ENCODE data around the gene CCL11. TPM values are rescaled to one million over a fixed set of nuclear protein-coding genes. Genes with fewer than 3 reads are reported as not detected.

CCL11 gene
- total and polyA plus RNA-seq, 2 of the 13 experiments (the other 11 are each of a cell fraction or from before 2014, with no cell fraction given), result not detected

DNA sequence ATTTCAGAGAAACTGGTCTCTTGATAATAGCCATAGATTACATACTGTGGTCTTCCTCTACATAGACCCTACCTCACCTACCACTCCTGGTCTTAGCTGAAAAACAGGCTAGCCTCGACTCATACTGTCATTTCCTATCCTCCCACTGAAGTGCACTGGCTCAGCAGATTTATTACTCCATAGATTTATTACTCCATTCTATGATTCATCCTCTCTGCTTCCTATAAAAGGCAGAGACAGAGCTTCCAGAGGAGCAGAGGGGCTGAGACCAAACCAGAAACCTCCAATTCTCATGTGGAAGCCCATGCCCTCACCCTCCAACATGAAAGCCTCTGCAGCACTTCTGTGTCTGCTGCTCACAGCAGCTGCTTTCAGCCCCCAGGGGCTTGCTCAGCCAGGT is 15.6 kb upstream of the CCL11 start, which contains the start of gene CCL7:
TSS of gene CCL7 (plus strand) at position 253 of the 400 bp plus-strand sequence. CDS start at position 323, 70 bp downstream.
- FAIRE-seq, result no peak
- WGBS (ENCODE audit: low lambda C conversion rate), result 0% methylated on average over 1 of the region's 1 CpG
- no peak within 1 kb of the TSS for H3K9ac ChIP-seq (ENCODE audit: insufficient read depth, low read depth, low read length)
- in situ Hi-C loops (cut with HindIII; ENCODE audit: extremely low pct_ligation_motif_present, low pct_unique_long_range_greater_than_20kb) (no loop called here), intact Hi-C loops (cut with micrococcal nuclease; ENCODE audit: unreplicated experiment) (no loop called here)
- DNase-seq (ENCODE audit: low spot score), result no peak
- POLR2A ChIA-PET, result no interaction called here
- no peak within 1 kb of the TSS for H3K4me2 ChIP-seq (ENCODE audit: low read depth, low read length)
- no peak within 1 kb of the TSS for H3K4me3 ChIP-seq (replicated peaks in 1 of 3; ENCODE audit: insufficient read depth in 1 of 3, low read depth in 2 of 3, low read length in 3 of 3)
- TF ChIP-seq STAT5B (CRISPR knock-in tag; IDR thresholded peaks at IDR 0.05) (no peak), RELA (CRISPR knock-in tag; IDR thresholded peaks at IDR 0.05) (no peak), ZNF121 (CRISPR knock-in tag; IDR thresholded peaks at IDR 0.05) (no peak), MIXL1 (CRISPR knock-in tag; IDR thresholded peaks at IDR 0.05) (no peak), RBM39 (IDR thresholded peaks at IDR 0.05; ENCODE audit: low read depth, low read length, poor library complexity, severe bottlenecking) (no peak), HHEX (CRISPR knock-in tag; IDR thresholded peaks at IDR 0.05) (no peak), ZNF142 (CRISPR knock-in tag; IDR thresholded peaks at IDR 0.05) (no peak), SUZ12 (IDR thresholded peaks at IDR 0.05; ENCODE audit: low read depth, low read length) (no peak), ZNF615 (CRISPR knock-in tag; IDR thresholded peaks at IDR 0.05; ENCODE audit: borderline replicate concordance) (no peak), ZBTB42 (CRISPR knock-in tag; IDR thresholded peaks at IDR 0.05) (no peak), POLR2AphosphoS5 (IDR thresholded peaks at IDR 0.05; ENCODE audit: low read depth, low read length) (no peak), PCBP1 (IDR thresholded peaks at IDR 0.05; ENCODE audit: borderline replicate concordance, low read depth, low read length) (no peak), U2AF1 (optimal IDR thresholded peaks at IDR 0.05; ENCODE audit: low read depth, low read length) (no peak), POLR2AphosphoS2 (IDR thresholded peaks at IDR 0.05; ENCODE audit: low read depth, low read length) (no peak), SP4 (CRISPR knock-in tag; IDR thresholded peaks at IDR 0.05) (no peak)
- TF ChIP-seq, protein P1, sequence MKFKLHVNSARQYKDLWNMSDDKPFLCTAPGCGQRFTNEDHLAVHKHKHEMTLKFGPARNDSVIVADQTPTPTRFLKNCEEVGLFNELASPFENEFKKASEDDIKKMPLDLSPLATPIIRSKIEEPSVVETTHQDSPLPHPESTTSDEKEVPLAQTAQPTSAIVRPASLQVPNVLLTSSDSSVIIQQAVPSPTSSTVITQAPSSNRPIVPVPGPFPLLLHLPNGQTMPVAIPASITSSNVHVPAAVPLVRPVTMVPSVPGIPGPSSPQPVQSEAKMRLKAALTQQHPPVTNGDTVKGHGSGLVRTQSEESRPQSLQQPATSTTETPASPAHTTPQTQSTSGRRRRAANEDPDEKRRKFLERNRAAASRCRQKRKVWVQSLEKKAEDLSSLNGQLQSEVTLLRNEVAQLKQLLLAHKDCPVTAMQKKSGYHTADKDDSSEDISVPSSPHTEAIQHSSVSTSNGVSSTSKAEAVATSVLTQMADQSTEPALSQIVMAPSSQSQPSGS (CRISPR knock-in tag; IDR thresholded peaks at IDR 0.05), result no peak
- no peaks in the 10 kb centered on the region for H4K20me1 ChIP-seq (ENCODE audit: insufficient read depth, low read length)
- H3K9me3 ChIP-seq (ENCODE audit: low read length), result no peaks in the 10 kb centered on the region
- no peak for ATAC-seq
- H2AFZ ChIP-seq (ENCODE audit: low read length), result no peak within 1 kb of the TSS
- no peaks in the 10 kb centered on the region for H3K79me2 ChIP-seq (ENCODE audit: insufficient read depth, low read length)
- H3K4me1 ChIP-seq (ENCODE audit: insufficient read depth, low read length), result no peaks in the 10 kb centered on the region
- no TSS peak for BruUV-seq (replicated peaks)
- CTCF ChIA-PET (ENCODE audit: low intra/inter-chr PET ratio, low total read pairs), result no interaction called here
- no peak within 1 kb of the TSS for H3K27ac ChIP-seq (ENCODE audit: extremely low read length, insufficient read depth, low read length)
- no peaks in the 10 kb centered on the region for H3K36me3 ChIP-seq (replicated peaks in 1 of 2; ENCODE audit: control insufficient read depth in 1 of 2, insufficient read depth in 2 of 2, low read length in 2 of 2)
- H3K27me3 ChIP-seq (ENCODE audit: control insufficient read depth in 1 of 2, insufficient read depth in 2 of 2, low read length in 2 of 2), result no peaks in the 10 kb centered on the region
